ENCODE data around the gene IQSEC1.

DNA sequence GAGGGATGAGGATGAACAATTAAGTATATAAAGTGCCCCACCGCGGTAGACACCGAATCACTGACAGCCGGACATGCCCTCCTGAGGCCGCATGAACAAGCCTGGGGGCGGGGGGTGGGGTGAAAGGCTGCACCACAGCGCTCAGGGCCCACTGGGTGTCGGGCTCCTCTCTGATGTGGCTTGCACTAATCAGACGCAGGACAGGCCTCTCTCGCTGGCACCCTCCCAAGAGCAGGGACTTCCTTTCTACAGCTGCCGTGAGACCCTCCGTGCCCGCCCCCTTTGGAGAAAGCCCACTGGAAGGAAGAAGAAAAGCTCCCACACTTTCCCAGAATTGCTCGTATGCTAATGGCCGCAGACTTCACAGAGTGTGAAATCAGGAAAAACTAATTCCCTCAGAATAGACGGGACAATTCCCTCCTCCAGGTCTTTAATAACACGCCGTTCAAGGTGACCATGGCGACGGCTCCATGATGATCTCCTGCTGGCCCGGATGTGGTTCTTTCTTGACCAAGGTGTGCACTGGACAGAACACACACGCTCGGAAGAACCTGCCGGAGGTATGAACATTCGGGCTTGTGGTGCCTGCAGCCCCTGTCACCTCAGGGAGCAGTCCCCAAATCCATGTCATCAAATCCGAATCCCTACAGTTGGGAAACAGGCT is 32.0 kb downstream of the IQSEC1 start:
- TF ChIP-seq EZH2 (IDR thresholded peaks at IDR 0.05; ENCODE audit: low read length): no peak
- TF ChIP-seq, protein P1, sequence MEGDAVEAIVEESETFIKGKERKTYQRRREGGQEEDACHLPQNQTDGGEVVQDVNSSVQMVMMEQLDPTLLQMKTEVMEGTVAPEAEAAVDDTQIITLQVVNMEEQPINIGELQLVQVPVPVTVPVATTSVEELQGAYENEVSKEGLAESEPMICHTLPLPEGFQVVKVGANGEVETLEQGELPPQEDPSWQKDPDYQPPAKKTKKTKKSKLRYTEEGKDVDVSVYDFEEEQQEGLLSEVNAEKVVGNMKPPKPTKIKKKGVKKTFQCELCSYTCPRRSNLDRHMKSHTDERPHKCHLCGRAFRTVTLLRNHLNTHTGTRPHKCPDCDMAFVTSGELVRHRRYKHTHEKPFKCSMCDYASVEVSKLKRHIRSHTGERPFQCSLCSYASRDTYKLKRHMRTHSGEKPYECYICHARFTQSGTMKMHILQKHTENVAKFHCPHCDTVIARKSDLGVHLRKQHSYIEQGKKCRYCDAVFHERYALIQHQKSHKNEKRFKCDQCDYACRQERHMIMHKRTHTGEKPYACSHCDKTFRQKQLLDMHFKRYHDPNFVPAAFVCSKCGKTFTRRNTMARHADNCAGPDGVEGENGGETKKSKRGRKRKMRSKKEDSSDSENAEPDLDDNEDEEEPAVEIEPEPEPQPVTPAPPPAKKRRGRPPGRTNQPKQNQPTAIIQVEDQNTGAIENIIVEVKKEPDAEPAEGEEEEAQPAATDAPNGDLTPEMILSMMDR (optimal IDR thresholded peaks at IDR 0.05 in 1 of 3, IDR thresholded peaks at IDR 0.05 in 1 of 3, conservative IDR thresholded peaks at IDR 0.05 in 1 of 3; ENCODE audit: extremely low read depth in 1 of 3, insufficient read depth in 2 of 3, low read length in 3 of 3): no peak
